NCI-H345 treated with DMSO at 0.1 percent for 48 hours (cell line): ENCODE results near the gene HCK.

Experiments used
- DNase-seq: peaks from one replicate; lab custom pipeline; 2025; ENCODE audit not compliant: unreplicated experiment; lab: John Stamatoyannopoulos, UW

HCK gene

DNA sequence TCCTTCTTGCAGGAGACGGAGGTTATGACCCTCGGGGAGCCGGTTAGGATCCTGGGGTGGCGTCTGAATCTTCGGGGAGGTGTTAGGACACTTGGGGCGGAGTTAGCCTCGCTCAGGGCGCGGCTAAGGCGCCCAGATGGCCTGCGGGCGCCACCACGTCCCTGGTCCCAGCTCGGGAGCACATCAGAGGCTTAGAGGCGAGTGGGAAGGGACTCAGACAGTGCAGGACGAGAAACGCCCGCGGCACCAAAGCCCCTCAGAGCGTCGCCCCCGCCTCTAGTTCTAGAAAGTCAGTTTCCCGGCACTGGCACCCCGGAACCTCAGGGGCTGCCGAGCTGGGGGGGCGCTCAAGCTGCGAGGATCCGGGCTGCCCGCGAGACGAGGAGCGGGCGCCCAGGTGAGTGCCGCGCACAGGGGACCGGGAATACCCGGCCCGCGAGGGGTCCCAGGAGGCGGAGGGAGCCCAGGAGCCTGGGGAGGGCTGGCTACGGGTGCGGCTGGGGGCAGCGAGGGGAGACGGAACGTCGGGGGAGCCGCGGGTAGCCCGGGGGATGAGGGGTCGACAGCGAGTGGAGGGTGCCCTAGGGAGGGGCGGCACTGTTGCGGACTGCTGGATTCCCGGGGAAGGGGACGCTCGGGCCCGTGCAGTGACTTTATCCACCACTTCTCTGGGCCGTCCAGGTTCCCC is at the start of gene HCK:
Gene HCK, plus strand, starts transcription at position 153 of the 688 bp plus-strand sequence.
- no peak for DNase-seq

- no peak for DNase-seq
These were observed 48.7 kb upstream of the HCK start for GRCh38 chr20:32003325-32003724.

DNA sequence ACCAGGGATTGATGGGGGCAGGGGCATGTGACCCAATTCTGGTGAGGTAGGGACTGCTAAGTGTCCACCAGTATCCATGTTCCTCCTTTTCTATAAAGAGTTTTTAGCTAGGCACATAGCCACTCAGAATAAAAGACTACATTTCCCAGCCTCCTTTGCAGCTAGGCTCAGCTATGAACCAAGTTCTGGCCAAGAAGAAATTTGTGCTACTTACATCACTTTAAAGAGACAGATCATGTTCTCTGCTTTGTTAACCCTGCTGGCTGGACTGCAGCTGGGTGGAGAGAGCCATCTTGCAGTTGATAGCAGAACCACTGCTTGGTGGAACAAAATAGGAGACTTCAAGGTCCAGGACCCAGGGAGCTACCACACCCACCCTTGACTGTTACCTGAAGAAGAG is 47.1 kb upstream of the HCK start:
- no peak for DNase-seq

DNA sequence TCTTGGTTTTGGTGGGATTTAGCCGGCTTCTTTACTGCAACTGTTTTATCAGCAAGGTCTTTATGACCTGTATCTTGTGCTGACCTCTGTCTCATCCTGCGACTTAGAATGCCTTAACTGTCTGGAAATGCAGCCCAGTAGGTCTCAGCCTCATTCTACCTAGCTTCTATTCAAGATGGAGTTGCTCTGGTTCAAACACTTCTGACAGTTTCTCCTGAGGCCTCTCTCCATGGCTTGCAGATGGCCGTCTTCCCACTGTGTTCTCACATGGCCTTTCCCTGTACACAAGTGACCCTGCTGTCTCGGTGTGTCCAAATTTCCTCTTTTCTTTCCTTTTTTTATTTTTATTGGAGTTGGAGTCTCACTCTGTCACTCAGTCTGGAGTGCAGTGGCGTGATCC is 46.0 kb upstream of the HCK start:
- DNase-seq = no peak

DNA sequence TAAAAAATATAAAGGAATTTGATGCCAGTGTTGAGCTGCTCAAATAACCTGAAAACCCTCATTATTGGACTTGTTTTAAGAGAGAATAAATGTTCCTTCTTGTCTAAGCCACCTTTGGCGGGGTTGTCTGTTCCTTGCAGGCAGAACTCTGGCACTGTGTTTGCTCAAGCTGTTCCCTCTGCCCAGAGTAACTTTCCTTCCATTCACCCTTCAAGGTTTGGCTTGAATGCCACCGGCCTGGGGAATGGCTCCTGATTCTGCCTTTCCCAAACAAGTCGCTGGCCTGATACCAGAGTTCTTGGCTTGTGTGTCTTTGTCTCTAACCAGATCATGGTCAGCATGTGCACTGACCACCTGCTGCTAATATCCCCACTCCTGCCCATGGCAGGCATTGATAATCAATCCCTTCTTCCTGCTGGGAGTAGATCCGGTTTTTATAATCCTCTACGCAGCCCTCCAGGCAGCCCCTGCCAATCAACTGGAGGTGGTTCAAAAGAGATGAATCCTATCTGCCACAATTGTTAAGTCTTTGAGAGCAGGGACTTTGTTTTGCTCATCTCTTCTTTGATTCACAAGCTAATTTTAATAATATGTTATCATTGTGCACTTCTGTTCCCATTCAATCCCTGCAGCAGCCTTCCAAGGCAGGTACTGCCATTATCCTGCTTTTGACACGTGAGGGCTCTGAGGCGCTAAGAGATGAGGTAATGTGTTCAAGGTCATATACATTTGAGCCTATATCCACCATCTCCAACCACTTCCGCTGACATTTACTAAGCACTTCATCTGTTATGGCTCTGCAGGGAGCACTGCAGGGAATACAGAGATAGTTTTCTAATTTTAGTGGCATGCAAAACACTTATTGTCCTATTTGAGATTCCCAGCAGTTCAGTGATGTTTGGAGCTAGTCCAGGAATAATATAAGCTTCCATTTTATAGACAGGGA is 44.9 kb upstream of the HCK start:
- DNase-seq = peak; percentile 72

- DNase-seq = no peak
These were observed 44.0 kb upstream of the HCK start for GRCh38 chr20:32007787-32008616.

- no peak for DNase-seq
These were observed 42.5 kb upstream of the HCK start for GRCh38 chr20:32009564-32009963.

DNA sequence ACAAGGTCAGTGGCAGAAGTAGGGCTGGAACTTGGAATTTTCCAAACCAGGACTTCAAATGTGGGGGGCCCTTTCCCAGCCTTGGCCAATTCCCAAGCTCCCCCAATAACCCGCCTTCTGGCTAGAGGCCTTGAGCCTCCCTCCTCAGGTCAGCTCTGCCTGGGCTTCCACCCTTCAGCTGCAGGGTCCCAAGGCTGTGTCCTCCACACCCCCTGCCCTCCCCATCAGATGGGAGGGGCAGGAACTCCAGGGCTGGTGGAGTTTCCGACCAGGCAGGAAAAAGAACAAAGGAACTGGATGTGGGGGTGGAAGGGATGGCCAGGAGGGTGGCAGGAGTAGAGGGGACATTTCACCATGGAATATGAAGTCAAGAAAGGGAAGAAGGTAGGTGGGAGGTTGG is 41.9 kb upstream of the HCK start, which contains the start of gene CCM2L:
Gene CCM2L, plus strand, starts transcription at position 338 of the 400 bp plus-strand sequence. Its CDS starts 17 bp downstream, at position 355.
- no peak for DNase-seq

- DNase-seq = no peak
These were observed 41.4 kb upstream of the HCK start for GRCh38 chr20:32010666-32011065.

- DNase-seq = no peak
These were observed 39.8 kb upstream of the HCK start for GRCh38 chr20:32012159-32012688.

GRCh38 chr20:32013326-32013725 is 38.7 kb upstream of the HCK start:
- no peak for DNase-seq

DNA sequence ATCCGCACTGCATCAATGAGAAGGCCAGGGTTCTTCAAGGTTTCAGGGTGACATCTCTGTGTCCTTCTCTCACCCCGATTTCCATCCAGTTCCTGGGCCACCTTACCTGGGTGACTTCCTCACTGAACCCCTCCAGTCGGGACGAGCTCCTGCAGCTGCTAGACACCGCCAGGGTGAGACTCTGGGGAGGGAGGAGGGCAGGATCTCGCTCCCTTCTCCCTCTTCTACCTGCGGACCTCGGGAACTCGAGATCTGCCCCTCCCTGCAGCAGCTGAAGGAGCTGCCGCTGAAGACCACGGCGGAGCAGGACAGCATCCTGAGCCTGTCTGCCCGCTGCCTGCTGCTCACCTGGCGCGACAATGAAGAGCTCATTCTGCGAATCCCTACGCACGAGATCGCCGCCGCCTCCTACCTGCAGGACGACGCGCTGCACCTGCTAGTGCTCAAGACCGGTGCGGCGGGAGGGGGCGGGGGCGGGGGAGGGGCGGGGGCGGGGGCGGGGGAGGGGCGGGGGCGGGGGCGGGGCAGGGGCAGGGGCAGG is 34.3 kb upstream of the HCK start:
- peak; percentile 92 for DNase-seq

DNA sequence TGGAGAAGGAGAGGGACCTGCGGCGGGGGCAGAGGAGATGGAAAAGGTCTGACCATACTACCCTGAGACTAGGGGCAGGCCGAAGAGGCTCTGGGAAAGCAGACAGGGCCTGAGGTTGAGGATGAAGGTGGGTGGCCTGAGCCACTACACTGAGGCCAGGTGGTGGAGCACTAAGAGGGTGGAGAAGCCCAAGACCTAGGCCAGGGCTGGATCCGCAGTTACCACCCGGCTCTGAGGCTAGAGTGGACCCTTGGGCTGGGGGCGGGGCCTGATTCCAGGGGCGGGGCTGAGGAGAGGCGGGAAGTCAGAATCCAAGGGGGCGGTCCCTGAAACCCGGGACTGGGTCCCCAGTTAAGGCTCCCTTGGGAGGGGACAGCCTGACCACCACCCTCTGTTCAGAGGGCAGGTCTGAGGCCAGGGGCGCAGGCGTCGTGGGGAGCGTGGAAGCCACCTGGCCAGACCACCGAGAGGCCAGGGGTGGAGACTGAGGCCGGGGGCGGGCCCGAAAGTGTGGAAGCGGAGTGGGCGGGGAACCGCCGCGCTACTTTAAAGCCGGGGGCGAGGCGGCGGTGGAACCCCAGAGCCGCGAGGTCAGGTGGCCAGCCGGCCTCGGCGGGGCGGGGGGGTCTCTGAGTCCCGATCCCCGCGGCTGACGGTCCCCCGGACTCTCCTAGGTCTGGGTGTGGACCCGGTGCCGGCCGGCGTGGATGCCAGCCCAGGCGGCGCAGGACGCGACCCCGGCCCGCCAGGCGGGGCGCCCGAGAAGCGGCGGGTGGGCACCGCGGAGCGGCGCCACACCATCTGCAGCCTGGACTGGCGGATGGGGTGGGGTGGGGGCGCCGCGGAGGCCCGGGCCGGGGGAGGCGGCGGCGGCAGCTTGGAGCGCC is 33.5 kb upstream of the HCK start:
- DNase-seq = peak; percentile 97

- peak; percentile 31 for DNase-seq
These were observed 32.9 kb upstream of the HCK start for GRCh38 chr20:32019156-32019510.

DNA sequence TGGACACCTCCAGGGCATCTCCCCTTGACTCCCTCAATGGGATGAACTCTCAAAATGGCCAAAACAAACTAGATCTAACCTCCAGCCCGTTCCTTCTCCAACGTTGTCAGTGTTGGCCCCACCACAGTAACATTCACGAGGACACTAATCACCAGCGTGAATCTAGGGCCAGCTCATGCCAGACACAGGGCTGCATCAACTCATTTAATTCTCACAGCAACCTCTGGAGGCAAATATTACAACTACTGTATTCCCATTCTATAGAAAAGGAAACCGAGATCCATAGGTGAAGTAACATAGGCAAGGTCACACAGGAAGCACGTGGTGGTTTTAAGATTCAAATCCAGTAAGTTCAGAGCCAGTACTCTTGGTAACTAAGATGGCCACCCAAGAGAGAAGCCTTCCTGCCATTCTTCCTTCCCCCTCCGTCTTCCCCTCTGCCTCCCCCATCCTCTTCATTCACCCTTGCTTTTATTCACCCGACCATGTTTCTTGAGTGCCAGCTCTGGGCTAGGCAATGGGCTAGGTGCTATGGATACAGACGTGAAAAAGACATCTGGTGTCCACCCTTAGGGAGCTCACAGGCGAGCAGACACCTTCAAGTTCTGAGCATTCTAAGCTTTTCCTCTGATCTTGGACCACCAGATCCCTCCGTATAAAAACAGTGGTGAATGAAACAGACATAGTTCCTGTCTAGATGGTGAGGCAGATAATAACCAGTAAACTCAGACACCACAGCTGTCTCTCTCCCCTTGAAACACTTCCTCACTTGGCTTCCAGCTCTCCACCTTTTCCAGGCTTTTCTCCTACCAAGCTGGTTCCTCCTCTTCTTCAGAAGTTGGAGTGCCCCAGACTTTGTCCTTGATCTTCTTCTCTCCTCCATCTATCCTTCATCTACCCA is 32.2 kb upstream of the HCK start:
- DNase-seq = peak; percentile 31

GRCh38 chr20:32021091-32021490 is 31.0 kb upstream of the HCK start:
- DNase-seq = no peak

DNA sequence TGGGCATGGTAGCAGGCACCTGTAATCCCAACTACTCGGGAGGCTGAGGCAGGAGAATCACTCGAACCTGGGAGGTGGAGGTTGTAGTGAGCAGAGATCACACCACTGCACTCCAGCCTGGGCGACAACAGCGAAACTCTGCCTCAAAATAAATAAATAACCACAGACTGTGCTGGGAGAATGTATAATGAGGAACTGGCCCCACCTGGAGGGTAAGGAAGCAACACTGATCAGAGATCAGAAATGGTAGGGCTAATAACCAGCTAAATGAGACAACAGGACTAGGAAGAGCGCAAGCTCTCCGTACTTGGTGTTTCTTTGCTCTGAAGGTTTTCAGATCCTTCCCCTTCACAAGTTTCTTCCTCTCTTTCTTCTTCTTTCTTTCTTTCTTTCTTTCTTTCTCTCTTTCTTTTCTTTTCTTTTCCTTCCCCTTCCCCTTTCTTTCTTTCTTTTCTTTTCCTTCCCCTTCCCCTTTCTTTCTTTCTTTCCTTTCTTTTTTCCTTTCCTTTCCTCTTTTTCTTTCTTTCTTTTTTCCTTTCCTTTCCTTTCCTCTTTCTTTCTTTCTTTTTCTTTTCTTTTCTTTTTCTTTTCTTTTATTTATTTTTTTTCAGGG is 27.3 kb upstream of the HCK start:
- DNase-seq = no peak

GRCh38 chr20:32027643-32028042 is 24.4 kb upstream of the HCK start:
- DNase-seq = no peak
